HepG2 (cell line): ENCODE data around the gene KDM6B. TPM values are rescaled to one million over a fixed set of nuclear protein-coding genes. Genes with fewer than 3 reads are reported as not detected.

Experiments
- ATAD3A ChIP-seq: sonication (generic); formaldehyde crosslinking; IDR thresholded peaks from 2 replicates; pipeline ENCODE4 v1.4.0; 2020; ENCODE audit warnings: missing genetic modification reagents
- CENPX ChIP-seq: sonication (generic); formaldehyde crosslinking; IDR thresholded peaks from 2 replicates; pipeline ENCODE4 v1.9.0; 2021; ENCODE audit warnings: mild to moderate bottlenecking, missing genetic modification reagents, moderate library complexity
- ETV5 ChIP-seq: IDR thresholded peaks from 2 replicates; pipeline ENCODE4 v1.6.1; 2018; ENCODE audit warnings: missing biosample characterization, missing genetic modification reagents, inconsistent platforms, borderline replicate concordance
- HMG20B ChIP-seq: conservative IDR thresholded peaks from 2 replicates; pipeline ENCODE4 v1.6.1; 2016; ENCODE audit warnings: missing genetic modification reagents, missing compliant biosample characterization
- MTA3 ChIP-seq: sonication (generic); formaldehyde crosslinking; IDR thresholded peaks from 2 replicates; pipeline ENCODE4 v1.4.0; 2020; ENCODE audit warnings: missing genetic modification reagents
- MTF1 ChIP-seq: sonication (generic); formaldehyde crosslinking; IDR thresholded peaks from 2 replicates; pipeline ENCODE4 v1.5.0; 2020; ENCODE audit warnings: missing genetic modification reagents
- ZFP90 ChIP-seq: sonication (generic); formaldehyde crosslinking; IDR thresholded peaks from 2 replicates; pipeline ENCODE4 v1.8.0; 2022; ENCODE audit warnings: missing genetic modification reagents, mild to moderate bottlenecking, inconsistent platforms, borderline replicate concordance
- ZNF138 ChIP-seq: sonication (generic); formaldehyde crosslinking; IDR thresholded peaks from 2 replicates; pipeline ENCODE4 v1.5.0; 2020; ENCODE audit warnings: mild to moderate bottlenecking, low read depth, missing genetic modification reagents
- ZNF317 ChIP-seq: sonication (generic); formaldehyde crosslinking; IDR thresholded peaks from 2 replicates; pipeline ENCODE4 v1.5.0; 2020; ENCODE audit warnings: mild to moderate bottlenecking, missing genetic modification reagents
- ZNF605 ChIP-seq: sonication (generic); formaldehyde crosslinking; IDR thresholded peaks from 2 replicates; pipeline ENCODE4 v1.8.0; 2022; ENCODE audit warnings: mild to moderate bottlenecking, missing genetic modification reagents
- ZNF672 ChIP-seq: sonication (generic); formaldehyde crosslinking; IDR thresholded peaks from 2 replicates; pipeline ENCODE4 v1.8.1; 2022; ENCODE audit warnings: missing genetic modification reagents
- polyA plus RNA-seq, 8 experiments: library from polyadenylated mRNA; depleted of rRNA in 3 of 8; stranded (reverse) in 7 of 8; unstranded in 1 of 8; fragments of >200 nt; fragmentation: Illumina TruSeq in 4 of 8; extraction: Trizol in 4 of 8; gene quantifications; 2 replicates each; pipeline versions ENCODE4 v1.2.1 to v1.2.3, GENCODE V29; 2011 to 2016; ENCODE audit warnings: low read depth in 4 of 8, missing spikeins in 1 of 8, mixed read lengths in 1 of 8; ENCODE audit not compliant: insufficient read depth in 1 of 8
- total RNA-seq, 5 experiments: library from RNA; depleted of rRNA; stranded (reverse); fragments of >200 nt; fragmentation: Illumina TruSeq; extraction: Trizol; gene quantifications; 2 replicates each; pipeline ENCODE4 v1.2.3, GENCODE V29; 2016; ENCODE audit warnings: low read depth in 1 of 5
- TF ChIP-seq, protein P1 (sequence below): sonication (generic); formaldehyde crosslinking; IDR thresholded peaks from 2 replicates; pipeline ENCODE4 v1.5.0; 2020; ENCODE audit warnings: missing genetic modification reagents
- TF ChIP-seq, protein P2 (sequence below): IDR thresholded peaks from 2 replicates; pipeline ENCODE4 v1.6.1; 2016; ENCODE audit warnings: low read depth, control low read depth
- TF ChIP-seq, protein P3 (sequence below): sonication (generic); formaldehyde crosslinking; IDR thresholded peaks from 2 replicates; pipeline ENCODE4 v1.5.0; 2020; ENCODE audit warnings: mild to moderate bottlenecking, missing genetic modification reagents
- TF ChIP-seq, protein P4 (sequence below): sonication (generic); formaldehyde crosslinking; IDR thresholded peaks from 2 replicates; pipeline ENCODE4 v1.4.0; 2020; ENCODE audit warnings: missing genetic modification reagents, borderline replicate concordance
- TF ChIP-seq, protein P5 (sequence below): sonication (generic); formaldehyde crosslinking; IDR thresholded peaks from 2 replicates; pipeline ENCODE4 v1.5.0; 2020; ENCODE audit warnings: missing genetic modification reagents

Gene KDM6B
- total and polyA plus RNA-seq, 2 of the 13 experiments (the other 11 are each of a cell fraction or from before 2014, with no cell fraction given), result 1.3 to 2.1 TPM

DNA sequence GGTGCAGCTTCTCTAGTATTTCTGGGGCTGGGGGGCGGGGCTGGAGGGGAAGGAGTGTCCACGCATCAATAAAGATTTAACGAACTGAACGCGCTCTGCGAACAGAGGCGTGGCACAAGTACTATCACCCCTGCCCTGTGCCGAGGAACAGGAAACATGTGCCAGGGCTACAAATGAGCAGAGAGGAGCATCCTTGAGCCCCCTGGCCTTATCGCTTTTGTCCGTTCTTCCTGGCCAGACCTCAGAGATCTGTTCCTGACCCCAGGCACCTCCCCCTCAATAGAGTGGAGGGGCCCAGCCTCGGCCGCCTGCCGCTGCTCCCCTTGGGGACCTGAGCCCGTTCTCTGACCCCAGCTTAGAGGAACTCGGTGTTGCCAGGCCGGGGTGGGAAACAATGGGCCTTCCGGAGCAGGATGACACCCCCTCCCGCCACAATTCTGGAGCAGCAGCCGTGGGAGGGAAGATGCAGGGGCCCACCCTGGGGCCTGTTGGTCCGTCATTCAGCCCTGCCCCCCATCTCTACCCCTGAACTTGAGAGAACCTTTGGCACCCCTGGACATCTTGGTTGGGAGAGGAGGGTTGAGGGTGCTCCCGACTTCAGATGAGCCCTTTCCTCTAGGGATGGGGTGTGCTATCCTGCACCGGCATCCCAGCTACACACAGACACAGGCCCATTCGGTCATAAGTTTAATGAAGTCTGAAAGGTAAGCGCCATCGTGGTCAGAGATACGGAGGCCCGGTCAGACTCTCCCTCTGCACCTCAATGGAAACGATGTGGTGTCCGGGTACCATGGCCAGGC, 22.2 kb downstream of the KDM6B start (continued):
- TF ChIP-seq, protein P1, sequence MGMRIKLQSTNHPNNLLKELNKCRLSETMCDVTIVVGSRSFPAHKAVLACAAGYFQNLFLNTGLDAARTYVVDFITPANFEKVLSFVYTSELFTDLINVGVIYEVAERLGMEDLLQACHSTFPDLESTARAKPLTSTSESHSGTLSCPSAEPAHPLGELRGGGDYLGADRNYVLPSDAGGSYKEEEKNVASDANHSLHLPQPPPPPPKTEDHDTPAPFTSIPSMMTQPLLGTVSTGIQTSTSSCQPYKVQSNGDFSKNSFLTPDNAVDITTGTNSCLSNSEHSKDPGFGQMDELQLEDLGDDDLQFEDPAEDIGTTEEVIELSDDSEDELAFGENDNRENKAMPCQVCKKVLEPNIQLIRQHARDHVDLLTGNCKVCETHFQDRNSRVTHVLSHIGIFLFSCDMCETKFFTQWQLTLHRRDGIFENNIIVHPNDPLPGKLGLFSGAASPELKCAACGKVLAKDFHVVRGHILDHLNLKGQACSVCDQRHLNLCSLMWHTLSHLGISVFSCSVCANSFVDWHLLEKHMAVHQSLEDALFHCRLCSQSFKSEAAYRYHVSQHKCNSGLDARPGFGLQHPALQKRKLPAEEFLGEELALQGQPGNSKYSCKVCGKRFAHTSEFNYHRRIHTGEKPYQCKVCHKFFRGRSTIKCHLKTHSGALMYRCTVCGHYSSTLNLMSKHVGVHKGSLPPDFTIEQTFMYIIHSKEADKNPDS (CRISPR knock-in tag), result no peak
- TF ChIP-seq, protein P2, sequence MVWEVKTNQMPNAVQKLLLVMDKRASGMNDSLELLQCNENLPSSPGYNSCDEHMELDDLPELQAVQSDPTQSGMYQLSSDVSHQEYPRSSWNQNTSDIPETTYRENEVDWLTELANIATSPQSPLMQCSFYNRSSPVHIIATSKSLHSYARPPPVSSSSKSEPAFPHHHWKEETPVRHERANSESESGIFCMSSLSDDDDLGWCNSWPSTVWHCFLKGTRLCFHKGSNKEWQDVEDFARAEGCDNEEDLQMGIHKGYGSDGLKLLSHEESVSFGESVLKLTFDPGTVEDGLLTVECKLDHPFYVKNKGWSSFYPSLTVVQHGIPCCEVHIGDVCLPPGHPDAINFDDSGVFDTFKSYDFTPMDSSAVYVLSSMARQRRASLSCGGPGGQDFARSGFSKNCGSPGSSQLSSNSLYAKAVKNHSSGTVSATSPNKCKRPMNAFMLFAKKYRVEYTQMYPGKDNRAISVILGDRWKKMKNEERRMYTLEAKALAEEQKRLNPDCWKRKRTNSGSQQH (CRISPR knock-in tag), result 0 out of 2 replicates have a peak, but pooled peaks have one; percentile 7
- TF ChIP-seq ATAD3A (CRISPR knock-in tag) (no peak), ZNF605 (CRISPR knock-in tag) (no peak), ZFP90 (CRISPR knock-in tag) (no peak; the same call in 1 of the 2 replicates), MTA3 (no peak), MTF1 (CRISPR knock-in tag) (no peak), CENPX (CRISPR knock-in tag) (no peak), ETV5 (CRISPR knock-in tag) (no peak), HMG20B (CRISPR knock-in tag) (no peak), ZNF138 (CRISPR knock-in tag) (no peak), ZNF317 (CRISPR knock-in tag) (no peak), ZNF672 (CRISPR knock-in tag) (no peak)
- TF ChIP-seq, protein P3, sequence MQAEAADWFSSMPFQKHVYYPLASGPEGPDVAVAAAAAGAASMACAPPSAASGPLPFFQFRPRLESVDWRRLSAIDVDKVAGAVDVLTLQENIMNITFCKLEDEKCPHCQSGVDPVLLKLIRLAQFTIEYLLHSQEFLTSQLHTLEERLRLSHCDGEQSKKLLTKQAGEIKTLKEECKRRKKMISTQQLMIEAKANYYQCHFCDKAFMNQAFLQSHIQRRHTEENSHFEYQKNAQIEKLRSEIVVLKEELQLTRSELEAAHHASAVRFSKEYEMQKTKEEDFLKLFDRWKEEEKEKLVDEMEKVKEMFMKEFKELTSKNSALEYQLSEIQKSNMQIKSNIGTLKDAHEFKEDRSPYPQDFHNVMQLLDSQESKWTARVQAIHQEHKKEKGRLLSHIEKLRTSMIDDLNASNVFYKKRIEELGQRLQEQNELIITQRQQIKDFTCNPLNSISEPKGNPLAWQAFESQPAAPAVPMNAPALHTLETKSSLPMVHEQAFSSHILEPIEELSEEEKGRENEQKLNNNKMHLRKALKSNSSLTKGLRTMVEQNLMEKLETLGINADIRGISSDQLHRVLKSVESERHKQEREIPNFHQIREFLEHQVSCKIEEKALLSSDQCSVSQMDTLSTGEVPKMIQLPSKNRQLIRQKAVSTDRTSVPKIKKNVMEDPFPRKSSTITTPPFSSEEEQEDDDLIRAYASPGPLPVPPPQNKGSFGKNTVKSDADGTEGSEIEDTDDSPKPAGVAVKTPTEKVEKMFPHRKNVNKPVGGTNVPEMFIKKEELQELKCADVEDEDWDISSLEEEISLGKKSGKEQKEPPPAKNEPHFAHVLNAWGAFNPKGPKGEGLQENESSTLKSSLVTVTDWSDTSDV (CRISPR knock-in tag), result no peak
- TF ChIP-seq, protein P4, sequence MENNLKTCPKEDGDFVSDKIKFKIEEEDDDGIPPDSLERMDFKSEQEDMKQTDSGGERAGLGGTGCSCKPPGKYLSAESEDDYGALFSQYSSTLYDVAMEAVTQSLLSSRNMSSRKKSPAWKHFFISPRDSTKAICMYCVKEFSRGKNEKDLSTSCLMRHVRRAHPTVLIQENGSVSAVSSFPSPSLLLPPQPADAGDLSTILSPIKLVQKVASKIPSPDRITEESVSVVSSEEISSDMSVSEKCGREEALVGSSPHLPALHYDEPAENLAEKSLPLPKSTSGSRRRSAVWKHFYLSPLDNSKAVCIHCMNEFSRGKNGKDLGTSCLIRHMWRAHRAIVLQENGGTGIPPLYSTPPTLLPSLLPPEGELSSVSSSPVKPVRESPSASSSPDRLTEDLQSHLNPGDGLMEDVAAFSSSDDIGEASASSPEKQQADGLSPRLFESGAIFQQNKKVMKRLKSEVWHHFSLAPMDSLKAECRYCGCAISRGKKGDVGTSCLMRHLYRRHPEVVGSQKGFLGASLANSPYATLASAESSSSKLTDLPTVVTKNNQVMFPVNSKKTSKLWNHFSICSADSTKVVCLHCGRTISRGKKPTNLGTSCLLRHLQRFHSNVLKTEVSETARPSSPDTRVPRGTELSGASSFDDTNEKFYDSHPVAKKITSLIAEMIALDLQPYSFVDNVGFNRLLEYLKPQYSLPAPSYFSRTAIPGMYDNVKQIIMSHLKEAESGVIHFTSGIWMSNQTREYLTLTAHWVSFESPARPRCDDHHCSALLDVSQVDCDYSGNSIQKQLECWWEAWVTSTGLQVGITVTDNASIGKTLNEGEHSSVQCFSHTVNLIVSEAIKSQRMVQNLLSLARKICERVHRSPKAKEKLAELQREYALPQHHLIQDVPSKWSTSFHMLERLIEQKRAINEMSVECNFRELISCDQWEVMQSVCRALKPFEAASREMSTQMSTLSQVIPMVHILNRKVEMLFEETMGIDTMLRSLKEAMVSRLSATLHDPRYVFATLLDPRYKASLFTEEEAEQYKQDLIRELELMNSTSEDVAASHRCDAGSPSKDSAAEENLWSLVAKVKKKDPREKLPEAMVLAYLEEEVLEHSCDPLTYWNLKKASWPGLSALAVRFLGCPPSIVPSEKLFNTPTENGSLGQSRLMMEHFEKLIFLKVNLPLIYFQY, result no peak
- TF ChIP-seq, protein P5, sequence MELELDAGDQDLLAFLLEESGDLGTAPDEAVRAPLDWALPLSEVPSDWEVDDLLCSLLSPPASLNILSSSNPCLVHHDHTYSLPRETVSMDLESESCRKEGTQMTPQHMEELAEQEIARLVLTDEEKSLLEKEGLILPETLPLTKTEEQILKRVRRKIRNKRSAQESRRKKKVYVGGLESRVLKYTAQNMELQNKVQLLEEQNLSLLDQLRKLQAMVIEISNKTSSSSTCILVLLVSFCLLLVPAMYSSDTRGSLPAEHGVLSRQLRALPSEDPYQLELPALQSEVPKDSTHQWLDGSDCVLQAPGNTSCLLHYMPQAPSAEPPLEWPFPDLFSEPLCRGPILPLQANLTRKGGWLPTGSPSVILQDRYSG (CRISPR knock-in tag), result no peak
